ENCODE results near the gene BPTF.
"Not testable (repeated sequence)": the region's sequence is repeated elsewhere in the genome, so short reads cannot be mapped to it uniquely, and the experiment has no call there.

BPTF gene

DNA sequence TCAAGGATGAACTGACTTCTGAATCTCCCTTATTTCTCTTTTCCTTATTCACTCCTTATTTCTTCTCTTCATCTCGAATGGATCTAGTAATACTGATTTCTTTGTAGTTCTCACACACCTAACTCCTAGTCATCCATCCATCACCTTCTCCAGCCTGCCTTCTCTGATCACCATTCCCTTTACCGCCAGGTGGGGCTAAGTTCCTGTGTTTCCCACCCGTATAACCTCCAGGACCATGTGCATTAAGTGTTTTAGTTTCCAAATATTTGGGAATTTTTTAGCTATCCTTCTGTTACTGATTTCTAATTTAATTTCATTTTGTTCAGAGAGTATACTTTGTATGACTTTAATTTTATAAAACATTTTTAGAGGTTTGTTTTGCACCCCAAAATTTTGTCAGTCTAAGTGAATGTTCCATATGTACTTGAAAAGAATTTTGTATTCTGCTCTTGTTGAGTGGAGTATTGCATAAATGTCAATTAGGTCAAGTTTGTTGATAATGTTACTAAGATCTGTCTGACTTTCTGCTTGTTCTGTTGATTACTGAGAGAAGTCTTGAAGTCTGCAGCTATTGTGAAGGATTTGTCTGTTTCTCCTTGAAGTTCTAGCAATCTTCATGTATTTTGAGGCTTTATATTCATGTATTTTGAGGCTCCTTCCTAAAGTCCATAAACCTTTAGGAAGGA is 8.8 kb downstream of the BPTF start:
- DNase-seq: no peak

- DNase-seq: no peak
Measured at GRCh38 chr17:67834634-67835033, 9.3 kb downstream of the BPTF start.

GRCh38 chr17:67836205-67836987 is 11.1 kb downstream of the BPTF start:
- DNase-seq: no peak

GRCh38 chr17:67837965-67838364 is 12.7 kb downstream of the BPTF start:
- DNase-seq: no peak

DNA sequence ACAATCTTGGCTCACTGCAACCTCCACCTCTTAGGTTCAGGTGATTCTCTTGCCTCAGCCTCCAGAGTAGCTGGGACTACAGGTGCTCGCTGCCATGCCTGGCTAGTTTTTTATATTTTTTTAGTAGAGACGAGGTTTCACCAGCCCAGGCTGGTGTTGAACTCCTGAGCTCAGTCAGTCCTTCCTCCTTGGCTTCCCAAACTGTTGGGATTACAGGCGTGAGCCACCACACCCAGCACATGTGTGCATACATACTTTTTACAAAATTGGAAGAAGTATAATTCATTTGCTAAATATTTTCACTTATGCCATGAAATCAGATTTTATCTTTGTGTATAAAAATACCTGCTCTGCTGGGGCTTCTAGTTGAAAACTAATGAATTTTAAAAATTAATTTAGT is 13.2 kb downstream of the BPTF start:
- no peak for DNase-seq

- DNase-seq: no peak
Measured at GRCh38 chr17:67841992-67842391, 16.7 kb downstream of the BPTF start.

GRCh38 chr17:67842648-67843047 is 17.3 kb downstream of the BPTF start:
- no peak for DNase-seq

DNA sequence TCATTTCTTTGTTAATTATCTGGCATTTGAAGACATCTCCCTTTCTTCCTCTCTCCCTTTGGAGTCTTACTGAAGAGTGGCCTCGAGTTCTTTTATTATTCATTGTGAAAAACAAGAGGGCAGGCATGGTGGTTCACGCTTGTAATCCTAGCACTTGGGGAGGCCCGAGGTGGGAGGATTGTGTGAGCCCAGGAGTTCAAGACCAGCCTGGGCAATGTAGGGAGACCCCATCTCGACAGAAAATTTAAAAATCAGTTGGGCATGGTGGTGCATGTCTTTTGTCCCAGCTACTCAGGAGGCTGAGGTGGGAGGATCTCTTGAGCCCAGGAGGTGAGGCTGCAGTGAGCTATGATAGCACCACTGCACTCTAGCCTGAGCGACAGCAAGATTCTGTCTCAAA is 20.1 kb downstream of the BPTF start:
- DNase-seq: no peak

DNA sequence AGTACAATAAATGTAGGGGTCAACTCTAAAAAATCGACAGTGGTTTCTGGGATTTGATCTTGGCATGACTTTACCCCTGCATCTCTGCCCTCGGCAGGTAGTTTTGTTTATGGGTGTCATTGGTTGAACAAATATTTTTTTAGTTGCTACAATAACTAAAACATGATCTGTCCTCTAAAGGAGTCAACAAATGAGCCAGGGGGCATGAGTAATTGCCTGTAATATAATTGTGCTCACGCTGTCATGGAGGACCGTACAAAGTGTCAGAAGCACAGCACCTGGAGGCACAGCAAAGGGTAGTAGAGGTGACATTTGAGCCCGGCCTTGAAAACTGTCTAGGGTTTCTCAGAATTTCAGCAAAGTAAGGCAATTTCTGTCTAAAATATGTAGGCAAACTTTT is 22.9 kb downstream of the BPTF start:
- DNase-seq: not testable (repeated sequence)

DNA sequence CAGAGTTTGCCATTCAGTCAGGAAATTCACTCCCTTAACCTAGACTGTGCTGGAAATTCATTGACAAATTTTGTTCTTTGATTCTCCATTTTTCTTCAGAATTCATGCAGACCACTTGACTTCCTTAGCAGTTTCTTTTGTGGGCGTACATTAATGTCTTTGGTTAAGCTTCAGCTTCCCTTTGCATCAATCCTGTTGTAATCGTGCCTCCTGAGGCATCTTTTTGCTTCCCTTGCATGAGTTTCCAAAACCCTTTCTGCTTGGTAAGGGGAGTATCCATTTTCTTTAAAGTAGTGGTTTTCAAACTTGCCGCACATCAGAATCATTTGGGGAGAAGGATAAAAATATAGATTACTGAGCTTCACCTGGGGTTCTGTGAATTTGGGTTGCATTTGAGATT is 23.5 kb downstream of the BPTF start:
- not testable (repeated sequence) for DNase-seq

DNA sequence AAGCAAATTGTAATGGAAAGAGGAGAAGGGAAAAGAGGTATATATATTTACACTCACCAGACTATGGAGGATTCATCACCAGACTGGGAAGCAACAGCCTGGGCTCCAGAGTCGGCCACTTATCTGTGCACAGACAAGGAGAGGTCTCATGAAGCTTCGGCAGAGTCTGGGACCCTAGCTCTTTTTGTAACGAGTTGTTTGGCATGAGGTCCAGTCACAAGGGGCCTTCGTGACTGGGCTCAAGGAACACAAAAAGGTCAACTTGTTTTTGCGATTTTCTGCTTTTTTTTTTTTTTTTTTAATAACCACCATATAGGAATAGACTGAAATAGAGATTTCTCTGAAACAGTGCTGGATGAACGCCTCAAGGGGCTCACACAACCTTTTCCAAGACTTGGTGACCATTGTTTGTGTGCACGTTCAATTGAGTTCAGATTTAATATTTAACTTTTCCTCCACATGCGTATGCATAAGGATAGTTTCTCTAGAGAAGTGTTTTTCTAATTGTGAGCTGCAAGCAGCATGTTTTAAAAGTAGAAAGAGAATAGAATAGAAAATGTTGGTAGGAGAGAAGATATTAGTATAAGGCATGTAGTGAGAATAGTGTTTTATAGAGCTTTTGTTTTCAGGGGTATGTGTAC is 25.8 kb downstream of the BPTF start:
- DNase-seq: no peak

GRCh38 chr17:67853703-67854102 is 28.4 kb downstream of the BPTF start:
- no peak for DNase-seq

GRCh38 chr17:67854378-67854777 is 29.1 kb downstream of the BPTF start:
- no peak for DNase-seq

DNA sequence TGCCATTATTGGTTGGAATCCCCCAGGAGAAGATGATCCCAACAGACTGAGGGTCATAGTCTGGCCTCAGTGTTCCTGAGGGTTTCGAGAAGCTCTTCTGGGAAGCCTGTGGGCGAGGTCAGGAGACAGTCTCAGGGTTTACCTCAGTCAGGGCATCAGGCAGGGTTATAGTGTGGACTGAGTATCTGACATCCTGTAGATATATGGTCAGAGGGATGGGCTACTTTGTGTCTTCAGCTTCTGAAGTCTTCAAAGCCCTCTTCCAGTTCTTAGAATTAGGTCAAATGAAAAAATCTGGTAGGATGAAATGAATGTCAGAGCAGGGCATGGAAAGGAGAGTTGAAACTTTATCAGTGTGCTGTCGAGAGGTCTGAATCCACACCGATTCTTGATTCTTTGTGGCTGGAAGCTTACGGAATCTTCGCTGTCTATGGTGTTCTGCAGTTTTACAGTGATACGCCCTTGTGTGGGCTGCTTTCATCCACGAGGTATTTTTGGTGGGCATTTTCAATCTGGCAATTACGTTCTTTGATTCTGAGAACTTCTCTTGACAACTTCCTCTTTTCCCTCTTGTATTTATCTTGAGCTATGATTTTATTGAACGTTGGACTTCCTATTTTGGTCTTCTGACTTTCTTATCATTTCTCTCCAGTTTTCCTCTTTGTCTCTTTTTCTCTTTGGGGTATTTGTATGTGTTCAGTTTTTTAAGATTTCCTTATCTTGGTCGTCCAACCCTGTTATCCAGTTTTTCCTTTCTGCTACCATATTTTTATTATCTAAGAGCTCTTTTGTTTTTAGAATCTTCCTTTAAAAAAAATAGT is 30.4 kb downstream of the BPTF start:
- DNase-seq: no peak

- DNase-seq: not testable (repeated sequence)
Measured at GRCh38 chr17:67856402-67856801, 31.1 kb downstream of the BPTF start.

DNA sequence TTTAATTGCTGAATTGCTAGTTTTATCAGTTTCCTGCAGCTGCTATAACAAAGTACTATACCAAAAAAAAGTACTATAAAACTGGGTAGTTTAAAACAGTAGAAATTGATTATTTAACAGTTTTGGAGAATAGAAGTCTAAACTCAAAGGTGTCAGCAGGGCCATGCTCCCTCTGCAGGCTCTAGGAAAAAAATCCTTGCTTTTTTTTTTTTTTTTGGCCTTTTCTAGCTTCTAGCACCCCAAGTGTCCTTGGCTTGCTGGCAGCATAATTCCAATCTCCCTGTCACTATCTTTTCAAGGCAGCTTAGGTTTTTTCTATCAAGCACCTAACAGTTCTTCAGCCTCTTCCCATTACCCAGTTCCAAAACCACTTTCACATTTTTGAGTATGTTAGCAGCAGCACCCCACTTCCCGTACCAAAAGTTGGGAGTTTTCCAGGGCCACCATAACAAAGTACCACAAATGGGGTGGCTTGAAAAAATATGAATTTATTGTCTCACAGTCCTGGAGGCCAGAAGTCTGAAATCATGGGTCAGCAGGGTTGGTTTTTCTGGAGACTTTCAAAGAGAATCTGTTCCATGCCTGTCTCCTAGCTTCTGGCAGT is 37.4 kb downstream of the BPTF start:
- no peak for DNase-seq

DNA sequence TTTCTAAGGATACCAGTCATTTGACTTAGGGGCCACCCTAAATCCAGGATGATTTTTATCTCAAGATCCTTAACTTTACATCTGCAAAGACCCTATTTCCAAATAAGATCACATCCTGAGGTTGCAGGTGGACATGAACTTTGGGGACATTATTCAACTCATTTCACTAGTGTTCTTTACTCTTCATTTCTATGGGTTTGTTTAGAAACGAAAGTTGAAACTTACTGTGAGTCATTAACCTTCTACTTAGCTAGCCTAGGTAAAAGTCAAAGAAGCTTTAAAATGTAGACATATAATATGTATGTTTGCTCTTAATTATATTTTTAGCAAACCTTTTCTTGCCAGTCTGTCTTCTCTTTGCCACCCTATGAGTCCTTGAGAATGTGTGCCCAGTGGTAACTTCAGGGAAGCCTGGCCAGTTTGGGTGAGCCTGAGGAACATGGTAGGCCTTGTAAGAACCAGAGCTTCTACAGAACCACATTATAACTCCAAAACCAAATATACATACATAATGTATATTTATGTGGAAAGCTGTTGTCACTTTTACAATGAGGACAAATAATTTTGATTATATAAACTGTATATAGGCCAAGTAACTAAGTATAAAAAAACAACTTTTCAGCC is 38.4 kb downstream of the BPTF start:
- no peak for DNase-seq

DNA sequence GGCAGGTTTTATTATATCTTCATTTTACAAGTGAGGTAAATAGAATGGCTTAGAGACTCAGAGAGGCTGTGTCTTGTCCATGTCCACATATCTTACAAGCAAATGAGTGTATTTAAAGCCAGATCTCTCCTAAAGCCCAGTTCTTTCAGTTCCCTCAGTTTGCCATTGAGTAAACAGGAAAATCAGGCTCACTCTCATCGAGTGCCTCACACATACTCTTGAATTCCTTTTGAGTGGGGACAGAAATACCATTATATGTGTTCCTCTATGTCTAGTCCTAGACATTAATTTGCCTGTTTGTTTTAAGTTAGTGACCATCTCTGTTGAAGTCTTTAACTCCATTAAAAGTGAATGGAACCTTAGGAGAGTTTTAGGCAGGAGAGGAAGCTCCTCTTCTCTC is 40.1 kb downstream of the BPTF start:
- DNase-seq: no peak

GRCh38 chr17:67867591-67867990 is 42.3 kb downstream of the BPTF start:
- DNase-seq: no peak

DNA sequence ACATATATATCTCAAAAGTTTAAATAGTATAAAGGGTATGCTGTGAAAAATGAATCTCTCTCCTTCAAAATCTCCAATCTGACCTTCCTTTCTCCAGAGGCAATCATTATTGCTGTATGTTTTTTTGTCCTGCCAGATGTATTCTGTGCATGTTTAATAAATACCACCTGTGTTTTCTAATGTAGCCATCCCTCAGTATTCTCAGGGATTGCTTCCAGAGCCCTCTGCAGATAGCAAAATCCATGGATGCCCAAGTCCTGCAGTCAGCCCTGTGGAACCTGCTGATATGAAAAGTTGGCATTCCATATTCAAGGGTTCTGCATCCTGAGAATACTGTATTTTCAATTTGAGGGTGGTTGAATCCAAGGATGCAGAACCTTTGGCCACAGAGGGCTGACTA is 42.9 kb downstream of the BPTF start:
- DNase-seq: no peak

GRCh38 chr17:67879662-67880061 is 54.4 kb downstream of the BPTF start:
- no peak for DNase-seq

DNA sequence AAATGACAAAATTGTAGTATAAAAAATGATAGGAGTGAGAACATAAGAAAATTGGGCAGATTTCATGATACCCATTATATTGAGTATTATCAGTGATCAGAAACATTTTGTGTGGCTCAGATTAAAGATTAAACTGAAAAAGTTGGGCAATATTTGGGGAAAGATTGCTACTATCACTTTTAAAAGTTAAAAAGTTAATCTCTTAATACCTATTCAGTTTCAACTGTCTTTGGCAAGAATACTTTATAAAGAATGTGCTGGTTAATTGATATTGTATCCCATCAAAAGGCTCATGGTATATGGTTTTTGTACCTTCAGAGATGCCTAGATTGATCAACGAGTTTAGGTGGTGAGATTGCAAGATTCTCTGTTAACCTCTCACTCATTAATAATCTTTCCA is 55.8 kb downstream of the BPTF start:
- no peak for DNase-seq
